RWPE2 (cell line): ENCODE measurements around the gene PLK3.

Experiments used
- ATAC-seq: fragments of 200-7000 bp; cut with Tn5 transposase; 3 replicates; pipeline ENCODE4 v1.9.1; 2021; ENCODE audit warnings: low read depth
- DNase-seq: peaks from one replicate; pipeline ENCODE4 v3.0.0-alpha.2; 2020; ENCODE audit warnings: low spot score
- H3K27ac ChIP-seq: fragments of 450-650 bp; 2 replicates; pipeline ENCODE4 v1.5.1; 2017; ENCODE audit warnings: mild to moderate bottlenecking; ENCODE audit not compliant: poor library complexity, severe bottlenecking
- H3K27me3 ChIP-seq: fragments of 250-450 bp; sonication (Bioruptor Pico); 2 replicates; pipeline ENCODE4 v1.5.1; 2021; ENCODE audit warnings: mild to moderate bottlenecking, moderate library complexity; ENCODE audit not compliant: insufficient read depth, poor library complexity, severe bottlenecking
- H3K36me3 ChIP-seq: fragments of 250-450 bp; sonication (Bioruptor Pico); 2 replicates; pipeline ENCODE4 v1.5.1; 2020; ENCODE audit warnings: low read depth, mild to moderate bottlenecking, moderate library complexity
- H3K4me1 ChIP-seq: fragments of 250-450 bp; sonication (Bioruptor Pico); 2 replicates; pipeline ENCODE4 v1.5.1; 2021; ENCODE audit warnings: mild to moderate bottlenecking, moderate library complexity; ENCODE audit not compliant: insufficient read depth, poor library complexity, severe bottlenecking
- H3K4me3 ChIP-seq: fragments of 250-450 bp; sonication (Bioruptor Pico); 2 replicates; pipeline ENCODE4 v1.5.1; 2021; ENCODE audit warnings: mild to moderate bottlenecking, moderate library complexity; ENCODE audit not compliant: severe bottlenecking
- H3K9me3 ChIP-seq: fragments of 250-450 bp; sonication (Bioruptor Pico); 2 replicates; pipeline ENCODE4 v1.5.1; 2021; ENCODE audit warnings: mild to moderate bottlenecking, moderate library complexity; ENCODE audit not compliant: severe bottlenecking
- CTCF ChIP-seq: fragments of 450-650 bp; IDR thresholded peaks from one replicate; pipeline ENCODE4 v1.5.1; 2017; ENCODE audit warnings: mild to moderate bottlenecking, moderate library complexity; ENCODE audit not compliant: poor library complexity, severe bottlenecking

The PLK3 gene

GRCh38 chr1:44777969-44778635 is 22.1 kb upstream of the PLK3 start:
- Histone ChIP-seq H3K4me1 (peaks cover 7% of the 10 kb centered on the region), H3K4me3 (no peak overlapping the region), H3K27ac (peak overlapping the region; percentile 87), H3K9me3 (no peaks in the 10 kb centered on the region), H3K27me3 (no peaks in the 10 kb centered on the region), H3K36me3 (peaks cover 59% of the 10 kb centered on the region)
- ATAC-seq, result no peak
- no peak for TF ChIP-seq CTCF
- DNase-seq, result no peak

- no peak overlapping the region for H3K4me3 ChIP-seq
- TF ChIP-seq CTCF, result no peak
- no peaks in the 10 kb centered on the region for H3K9me3 ChIP-seq
- no peak overlapping the region for H3K27ac ChIP-seq
- H3K27me3 ChIP-seq, result no peaks in the 10 kb centered on the region
- H3K36me3 ChIP-seq, result peaks cover 59% of the 10 kb centered on the region
- no peak for DNase-seq
- H3K4me1 ChIP-seq, result peaks cover 7% of the 10 kb centered on the region
- ATAC-seq, result no peak
These were observed 21.2 kb upstream of the PLK3 start for GRCh38 chr1:44778705-44779576.

GRCh38 chr1:44780583-44781121 is 19.5 kb upstream of the PLK3 start:
- Histone ChIP-seq H3K36me3 (peaks cover 56% of the 10 kb centered on the region), H3K9me3 (no peaks in the 10 kb centered on the region), H3K27me3 (no peaks in the 10 kb centered on the region), H3K4me3 (no peak overlapping the region), H3K27ac (no peak overlapping the region), H3K4me1 (peaks cover 4% of the 10 kb centered on the region)
- no peak for TF ChIP-seq CTCF
- no peak for DNase-seq
- peak; percentile 20; the same call in 2 of the 3 replicates for ATAC-seq

- ATAC-seq (no peak), DNase-seq (no peak)
- no peaks in the 10 kb centered on the region for H3K9me3 ChIP-seq
- no peak for TF ChIP-seq CTCF
- peaks cover 25% of the 10 kb centered on the region for H3K36me3 ChIP-seq
- H3K4me1 ChIP-seq, result no peaks in the 10 kb centered on the region
- H3K4me3 ChIP-seq, result no peak overlapping the region
- H3K27me3 ChIP-seq, result no peaks in the 10 kb centered on the region
- no peak overlapping the region for H3K27ac ChIP-seq
These were observed 16.5 kb upstream of the PLK3 start for GRCh38 chr1:44783697-44784093.
